HG02798 (cell line): Measurements from ENCODE around the gene TOM1L2.
"Not testable (repeated sequence)": the region's sequence is repeated elsewhere in the genome, so short reads cannot be mapped to it uniquely, and the experiment has no call there.

ENCODE experiments used
- ATAC-seq: cut with Tn5 transposase; IDR thresholded peaks from one replicate; pipeline ENCODE4 v1.9.1; 2021; ENCODE audit warnings: mild to moderate bottlenecking; ENCODE audit not compliant: unreplicated experiment, poor library complexity

Gene TOM1L2

GRCh38 chr17:17995887-17996286, 23.7 kb upstream of the TOM1L2 start:
- ATAC-seq: not testable (repeated sequence)

GRCh38 chr17:17994271-17995069, 22.3 kb upstream of the TOM1L2 start:
- ATAC-seq: no peak

- ATAC-seq: no peak
These were observed 21.7 kb upstream of the TOM1L2 start for GRCh38 chr17:17993852-17994251.

- no peak for ATAC-seq
These were observed 21.2 kb upstream of the TOM1L2 start for GRCh38 chr17:17993366-17993765.

GRCh38 chr17:17990282-17990681, 18.1 kb upstream of the TOM1L2 start:
- ATAC-seq: no peak

- ATAC-seq: no peak
These were observed 17.4 kb upstream of the TOM1L2 start for GRCh38 chr17:17989618-17990017.

GRCh38 chr17:17989081-17989480, 16.9 kb upstream of the TOM1L2 start:
- ATAC-seq: no peak

GRCh38 chr17:17988427-17988945, 16.3 kb upstream of the TOM1L2 start:
- ATAC-seq: no peak

- ATAC-seq: no peak
These were observed 15.7 kb upstream of the TOM1L2 start for GRCh38 chr17:17987901-17988300.

GRCh38 chr17:17987187-17987896, 15.1 kb upstream of the TOM1L2 start:
- no peak for ATAC-seq

- no peak for ATAC-seq
These were observed 13.4 kb upstream of the TOM1L2 start for GRCh38 chr17:17985555-17985954.

GRCh38 chr17:17985153-17985552, 13.0 kb upstream of the TOM1L2 start:
- ATAC-seq: no peak

- no peak for ATAC-seq
These were observed 11.6 kb upstream of the TOM1L2 start for GRCh38 chr17:17983776-17984175.

GRCh38 chr17:17983376-17983775, 11.2 kb upstream of the TOM1L2 start:
- ATAC-seq: no peak

- ATAC-seq: no peak
These were observed 10.6 kb upstream of the TOM1L2 start for GRCh38 chr17:17982801-17983200.

- ATAC-seq: no peak
These were observed 9.1 kb upstream of the TOM1L2 start for GRCh38 chr17:17981330-17981729.

GRCh38 chr17:17979778-17980177, 7.6 kb upstream of the TOM1L2 start:
- no peak for ATAC-seq

GRCh38 chr17:17978481-17979424, 6.6 kb upstream of the TOM1L2 start:
- no peak for ATAC-seq

GRCh38 chr17:17976931-17977570, 4.9 kb upstream of the TOM1L2 start:
- ATAC-seq: no peak

- no peak for ATAC-seq
These were observed 3.2 kb upstream of the TOM1L2 start for GRCh38 chr17:17975436-17975835.
